ENCODE data around the gene SCN9A.

DNA sequence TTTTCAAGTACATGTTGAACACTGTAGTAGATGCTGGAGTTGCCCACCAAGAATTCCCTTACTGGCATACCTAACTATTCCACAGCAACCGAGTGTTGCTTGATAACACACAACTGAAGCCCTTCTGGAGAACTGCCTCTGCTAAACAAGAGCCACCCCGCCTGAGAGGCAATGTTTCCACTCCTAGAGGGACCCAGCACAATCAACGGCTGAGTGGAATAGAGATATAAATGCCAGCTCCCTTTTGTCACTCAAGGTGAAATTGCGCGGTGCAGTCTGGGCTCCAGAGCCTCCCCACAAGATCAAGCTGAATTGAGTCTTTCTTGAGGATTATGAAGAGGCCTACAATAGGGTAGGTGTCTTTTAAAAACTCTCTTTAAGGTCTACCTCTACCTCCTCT is 49.1 kb upstream of the SCN9A start:
- TF ChIP-seq KDM1A (IDR thresholded peaks at IDR 0.05; ENCODE audit: borderline replicate concordance, low read length) (no peak), POLR2A (IDR thresholded peaks at IDR 0.05; ENCODE audit: control extremely low read depth in 1 of 2, low read depth in 2 of 2, low read length in 2 of 2) (no peak), RFX5 (IDR thresholded peaks at IDR 0.05; ENCODE audit: borderline replicate concordance, low read depth, low read length) (no peak), PHF8 (conservative IDR thresholded peaks at IDR 0.05; ENCODE audit: low read depth, low read length) (no peak), EZH2 (IDR thresholded peaks at IDR 0.05; ENCODE audit: low read depth, low read length, severe bottlenecking) (no peak), NRF1 (IDR thresholded peaks at IDR 0.05; ENCODE audit: low read depth, low read length) (no peak), EP300 (IDR thresholded peaks at IDR 0.05; ENCODE audit: borderline replicate concordance in 1 of 2, low read depth in 2 of 2, low read length in 2 of 2) (no peak), POLR2AphosphoS5 (IDR thresholded peaks at IDR 0.05; ENCODE audit: low read depth, low read length) (no peak)
- TF ChIP-seq, protein P1, sequence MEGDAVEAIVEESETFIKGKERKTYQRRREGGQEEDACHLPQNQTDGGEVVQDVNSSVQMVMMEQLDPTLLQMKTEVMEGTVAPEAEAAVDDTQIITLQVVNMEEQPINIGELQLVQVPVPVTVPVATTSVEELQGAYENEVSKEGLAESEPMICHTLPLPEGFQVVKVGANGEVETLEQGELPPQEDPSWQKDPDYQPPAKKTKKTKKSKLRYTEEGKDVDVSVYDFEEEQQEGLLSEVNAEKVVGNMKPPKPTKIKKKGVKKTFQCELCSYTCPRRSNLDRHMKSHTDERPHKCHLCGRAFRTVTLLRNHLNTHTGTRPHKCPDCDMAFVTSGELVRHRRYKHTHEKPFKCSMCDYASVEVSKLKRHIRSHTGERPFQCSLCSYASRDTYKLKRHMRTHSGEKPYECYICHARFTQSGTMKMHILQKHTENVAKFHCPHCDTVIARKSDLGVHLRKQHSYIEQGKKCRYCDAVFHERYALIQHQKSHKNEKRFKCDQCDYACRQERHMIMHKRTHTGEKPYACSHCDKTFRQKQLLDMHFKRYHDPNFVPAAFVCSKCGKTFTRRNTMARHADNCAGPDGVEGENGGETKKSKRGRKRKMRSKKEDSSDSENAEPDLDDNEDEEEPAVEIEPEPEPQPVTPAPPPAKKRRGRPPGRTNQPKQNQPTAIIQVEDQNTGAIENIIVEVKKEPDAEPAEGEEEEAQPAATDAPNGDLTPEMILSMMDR (IDR thresholded peaks at IDR 0.05; ENCODE audit: control extremely low read depth in 1 of 3, insufficient read depth in 1 of 3, low read depth in 1 of 3, low read length in 3 of 3), result no peak
- TF ChIP-seq, protein P2, sequence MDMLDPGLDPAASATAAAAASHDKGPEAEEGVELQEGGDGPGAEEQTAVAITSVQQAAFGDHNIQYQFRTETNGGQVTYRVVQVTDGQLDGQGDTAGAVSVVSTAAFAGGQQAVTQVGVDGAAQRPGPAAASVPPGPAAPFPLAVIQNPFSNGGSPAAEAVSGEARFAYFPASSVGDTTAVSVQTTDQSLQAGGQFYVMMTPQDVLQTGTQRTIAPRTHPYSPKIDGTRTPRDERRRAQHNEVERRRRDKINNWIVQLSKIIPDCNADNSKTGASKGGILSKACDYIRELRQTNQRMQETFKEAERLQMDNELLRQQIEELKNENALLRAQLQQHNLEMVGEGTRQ (IDR thresholded peaks at IDR 0.05; ENCODE audit: low read length), result no peak

Data from H1 (cell line).